ENCODE data around the gene TAF4B.
"Not testable (repeated sequence)": the region's sequence is repeated elsewhere in the genome, so short reads cannot be mapped to it uniquely, and the experiment has no call there.

The TAF4B gene

GRCh38 chr18:26381555-26381954 is 155.3 kb downstream of the TAF4B start:
- DNase-seq (ENCODE audit: low read depth, low spot score), result not testable (repeated sequence)

DNA sequence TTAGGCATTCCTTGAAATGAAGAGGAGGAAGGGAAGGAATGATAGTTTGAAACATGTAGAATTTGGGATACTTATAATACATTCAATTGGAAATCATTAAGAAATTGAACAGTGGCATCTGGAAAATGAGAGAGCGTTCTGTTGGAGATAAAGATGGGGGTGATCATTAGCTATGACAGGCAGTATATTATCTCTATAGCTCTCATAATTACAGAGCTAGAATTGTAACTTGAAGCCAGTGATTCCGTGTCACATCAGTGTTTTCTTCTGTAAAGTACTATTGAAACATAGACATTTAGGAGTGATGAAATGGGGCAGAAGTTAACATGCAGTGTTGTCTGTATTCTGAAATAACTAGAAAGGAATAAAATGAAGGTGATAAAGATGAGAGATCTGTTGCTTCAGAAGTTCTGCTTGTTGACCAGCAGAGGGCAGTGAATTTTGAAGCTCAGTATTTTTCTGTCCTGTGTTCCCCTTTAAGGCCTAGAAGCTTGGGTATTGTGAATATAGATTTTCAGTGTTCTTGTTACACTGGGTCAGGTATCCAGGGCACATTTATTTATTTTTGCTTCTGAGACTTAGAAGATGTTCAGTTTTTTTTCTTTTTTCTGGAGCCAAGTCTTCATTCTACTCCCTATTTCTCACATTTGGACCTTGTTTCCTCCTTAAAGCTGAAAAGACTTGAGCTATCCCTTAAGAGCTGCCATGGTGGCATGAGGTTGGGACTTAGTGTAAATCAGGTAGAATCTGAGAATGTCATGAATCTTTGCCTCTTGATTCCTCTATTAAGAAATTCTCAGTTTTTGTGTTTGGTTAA is 157.4 kb downstream of the TAF4B start:
- DNase-seq (ENCODE audit: low read depth, low spot score), result no peak

- DNase-seq (ENCODE audit: low read depth, low spot score), result peak; percentile 63
Observed at GRCh38 chr18:26386002-26386401, 159.8 kb downstream of the TAF4B start.

DNA sequence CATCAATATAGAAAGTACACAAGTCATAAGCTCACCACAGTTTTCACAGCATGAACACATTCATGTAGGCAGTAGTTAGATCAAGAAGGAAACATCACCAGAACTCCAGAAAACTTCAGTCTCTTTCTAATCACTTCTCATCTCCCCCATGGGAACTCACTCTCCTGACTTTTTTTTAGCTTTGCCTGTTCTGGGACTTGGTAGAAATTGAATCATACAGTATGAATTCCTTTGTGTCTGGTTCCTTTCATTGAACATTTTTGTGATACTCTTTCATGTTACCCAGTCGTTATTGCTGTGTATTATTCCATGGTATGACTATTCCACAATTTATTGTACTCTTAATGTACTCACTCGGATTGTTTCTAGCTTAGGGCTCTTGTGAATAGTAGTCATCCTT is 160.2 kb downstream of the TAF4B start:
- DNase-seq (ENCODE audit: low read depth, low spot score), result no peak

- no peak for DNase-seq (ENCODE audit: low read depth, low spot score)
Observed at GRCh38 chr18:26394047-26394654, 167.9 kb downstream of the TAF4B start.

GRCh38 chr18:26397019-26397418 is 170.8 kb downstream of the TAF4B start:
- DNase-seq (ENCODE audit: low read depth, low spot score), result no peak

GRCh38 chr18:26403491-26403890 is 177.2 kb downstream of the TAF4B start:
- no peak for DNase-seq (ENCODE audit: low read depth, low spot score)

- DNase-seq (ENCODE audit: low read depth, low spot score), result no peak
Observed at GRCh38 chr18:26405190-26405801, 179.1 kb downstream of the TAF4B start.

- DNase-seq (ENCODE audit: low read depth, low spot score), result no peak
Observed at GRCh38 chr18:26406324-26406723, 180.1 kb downstream of the TAF4B start.

- DNase-seq (ENCODE audit: low read depth, low spot score), result no peak
Observed at GRCh38 chr18:26406854-26407517, 180.7 kb downstream of the TAF4B start.

DNA sequence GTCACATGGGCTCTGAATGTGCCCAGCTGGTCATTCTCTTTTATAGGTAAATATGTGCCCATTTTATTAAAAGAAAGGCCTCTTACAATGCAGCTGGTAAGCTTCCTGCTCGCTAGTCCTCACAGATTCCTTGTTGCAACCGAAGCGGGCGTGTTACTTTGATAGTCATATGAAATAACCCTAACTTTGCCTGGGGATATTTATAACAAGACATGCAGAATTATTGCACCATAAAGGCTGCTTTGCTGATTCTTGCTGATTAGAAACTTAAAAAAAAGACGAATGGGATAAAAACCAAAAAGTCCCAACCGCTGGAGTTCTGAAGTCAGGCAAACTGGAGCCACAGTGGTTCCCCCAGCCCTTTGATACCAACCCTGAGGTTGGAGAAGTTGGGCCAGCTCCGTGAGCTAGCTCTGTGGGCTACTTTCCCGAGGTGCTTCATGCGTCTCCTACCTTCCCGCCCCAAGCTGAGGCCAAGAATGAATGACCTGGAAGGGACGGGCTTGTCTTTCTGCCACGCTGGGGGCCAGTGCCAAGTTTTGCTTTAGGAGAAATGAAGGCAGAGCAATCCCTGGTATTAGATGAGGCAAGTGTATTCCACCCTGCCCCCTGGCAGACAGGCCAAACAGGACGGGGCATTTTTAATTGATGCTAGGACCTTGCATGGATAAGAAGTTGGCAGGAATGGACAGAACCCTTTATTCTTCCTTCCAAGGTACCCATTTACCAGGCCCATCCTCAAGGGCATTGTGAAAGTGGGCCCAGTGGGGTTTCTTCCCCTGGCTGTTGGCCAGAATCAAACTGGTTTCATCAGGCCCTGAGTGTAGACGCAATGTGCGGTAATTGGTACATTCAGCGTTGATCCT is 181.7 kb downstream of the TAF4B start:
- no peak for DNase-seq (ENCODE audit: low read depth, low spot score)

DNA sequence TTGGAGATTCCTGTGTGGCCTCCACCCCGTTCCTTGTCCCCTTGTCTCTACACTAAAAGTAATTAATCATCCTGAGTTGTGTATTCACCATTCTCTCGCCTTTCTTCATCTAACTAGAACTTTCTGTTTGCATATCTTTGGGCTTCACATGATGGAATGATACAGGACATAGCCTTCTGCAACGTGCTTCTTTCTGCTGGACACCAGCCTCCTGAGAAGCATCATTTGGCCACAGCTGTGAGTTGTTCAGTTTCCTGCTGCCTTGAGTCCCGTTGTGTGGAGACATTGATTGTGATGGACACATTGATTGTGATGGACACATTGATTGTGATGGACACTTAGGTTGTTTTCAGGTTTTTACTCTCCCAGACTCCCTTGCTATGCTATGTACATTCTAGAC is 182.8 kb downstream of the TAF4B start:
- no peak for DNase-seq (ENCODE audit: low read depth, low spot score)

- no peak for DNase-seq (ENCODE audit: low read depth, low spot score)
Observed at GRCh38 chr18:26414901-26415440, 188.7 kb downstream of the TAF4B start.

DNA sequence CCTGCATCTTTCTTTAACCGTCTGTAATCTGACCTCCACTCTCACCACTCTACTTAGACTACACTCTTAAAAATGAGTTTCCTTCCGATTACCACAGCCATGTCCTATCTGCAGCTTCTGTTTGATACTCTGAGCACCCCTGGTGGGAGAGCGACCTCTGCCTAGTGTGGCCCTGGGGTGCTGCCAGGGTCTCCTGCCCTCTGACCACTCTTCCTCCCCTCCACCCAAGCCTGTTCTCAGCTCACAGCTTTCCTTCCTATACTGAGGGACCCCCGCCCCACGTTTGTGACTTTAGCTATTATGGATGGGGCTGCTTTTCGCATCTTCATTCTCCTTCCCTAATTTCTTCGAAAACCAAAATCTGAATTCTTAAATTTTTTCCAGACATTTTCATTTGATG is 189.4 kb downstream of the TAF4B start:
- DNase-seq (ENCODE audit: low read depth, low spot score), result no peak

DNA sequence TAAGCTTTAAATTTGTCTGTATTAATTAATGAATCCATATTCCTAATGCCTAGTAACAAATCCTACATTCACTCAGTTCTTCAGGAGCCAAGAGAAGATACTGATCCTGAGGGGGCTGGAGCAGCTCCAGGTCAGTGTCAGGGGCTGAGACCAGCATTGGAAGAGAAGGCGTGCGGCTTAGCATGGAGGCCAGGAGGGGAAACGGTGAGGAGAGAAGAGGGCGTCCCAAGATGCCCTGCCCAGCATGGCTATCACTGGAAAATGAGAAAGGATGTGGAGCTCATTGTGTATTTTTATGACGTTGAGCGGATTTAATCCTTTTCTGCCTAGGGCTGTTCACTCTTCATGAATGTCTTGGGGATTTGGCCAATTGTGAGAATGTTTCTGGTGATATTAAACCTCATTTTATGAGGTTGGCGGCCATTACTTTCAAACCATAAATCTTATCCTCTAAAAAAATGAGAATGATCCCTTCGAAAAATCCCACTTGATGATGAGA is 190.5 kb downstream of the TAF4B start:
- DNase-seq (ENCODE audit: low read depth, low spot score), result no peak

- no peak for DNase-seq (ENCODE audit: low read depth, low spot score)
Observed at GRCh38 chr18:26417190-26417589, 190.9 kb downstream of the TAF4B start.

- DNase-seq (ENCODE audit: low read depth, low spot score), result no peak
Observed at GRCh38 chr18:26418225-26418624, 192.0 kb downstream of the TAF4B start.

DNA sequence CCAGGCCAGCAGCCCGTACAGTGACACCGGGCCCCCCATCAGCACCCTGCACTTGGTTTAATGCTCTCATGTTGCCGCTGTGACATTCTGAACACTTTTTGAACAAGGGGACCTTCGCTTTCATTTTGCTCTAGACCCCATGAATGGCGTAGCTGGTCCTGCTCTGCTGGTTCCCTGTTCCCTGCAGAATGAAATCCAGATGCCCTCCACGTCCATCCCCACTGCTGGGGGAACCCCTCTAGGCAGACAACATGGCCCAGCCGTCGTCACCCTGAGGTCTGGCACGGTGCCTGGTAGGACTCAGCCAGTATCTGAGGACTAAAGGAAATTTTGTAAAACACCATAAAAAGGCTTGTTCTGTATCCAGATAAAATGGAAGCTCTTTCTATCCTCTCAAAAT is 193.5 kb downstream of the TAF4B start:
- no peak for DNase-seq (ENCODE audit: low read depth, low spot score)

GRCh38 chr18:26421503-26421902 is 195.3 kb downstream of the TAF4B start:
- DNase-seq (ENCODE audit: low read depth, low spot score), result no peak

- no peak for DNase-seq (ENCODE audit: low read depth, low spot score)
Observed at GRCh38 chr18:26421931-26422330, 195.7 kb downstream of the TAF4B start.

All from brain pericyte (primary cell).